ENCODE data around the gene ZNF446. TPM values are rescaled to one million over a fixed set of nuclear protein-coding genes. Genes with fewer than 3 reads are reported as not detected.

The ZNF446 gene
- total and polyA plus RNA-seq, 10 of the 15 experiments (the other 5 are each of a cell fraction or from before 2014, with no cell fraction given), result 0.14 to 6.9 (median 4.1) TPM

DNA sequence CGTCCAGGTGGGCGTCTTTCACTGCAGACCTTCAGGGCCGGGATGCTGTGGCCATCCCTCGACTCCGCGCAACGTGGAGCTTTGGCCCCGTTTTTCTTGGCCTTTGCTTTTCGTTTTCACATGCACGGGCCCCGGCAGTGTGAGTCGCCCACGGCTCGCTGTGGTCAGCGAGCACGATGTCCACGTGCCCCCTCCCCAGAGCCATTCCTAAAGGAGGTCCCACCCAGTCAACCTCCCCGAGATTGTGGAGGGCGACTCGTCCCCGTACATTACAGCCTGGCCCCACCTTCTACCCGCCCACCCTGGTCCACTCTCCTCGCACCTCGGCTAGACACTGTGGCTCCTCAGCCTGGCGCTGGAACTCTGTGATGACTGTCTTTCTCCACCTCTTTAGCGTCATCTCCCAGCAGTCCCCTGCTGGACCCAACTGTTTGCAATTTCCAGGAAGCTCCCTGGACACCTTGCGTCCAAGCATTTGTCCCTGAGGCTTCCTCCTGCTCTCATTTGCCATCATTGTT, 405 bp downstream of the ZNF446 start:
- Histone ChIP-seq H3K27ac (ENCODE audit: control insufficient read depth, insufficient read depth) (peak overlapping the region; percentile 81), H3K79me2 (ENCODE audit: control insufficient read depth, insufficient read depth, low read length) (no peaks in the 10 kb centered on the region; the same call in 1 of the 2 replicates), H3K9ac (ENCODE audit: control insufficient read depth, insufficient read depth, low read length) (peak overlapping the region; percentile 82), H3K9me3 (replicated peaks; ENCODE audit: control insufficient read depth, insufficient read depth, low read length) (no peaks in the 10 kb centered on the region), H3K4me2 (ENCODE audit: control insufficient read depth, insufficient read depth) (peak overlapping the region; percentile 89), H3K4me3 (peak overlapping the region; percentile 50), H3K27me3 (replicated peaks in 1 of 2; ENCODE audit: control insufficient read depth in 2 of 2, insufficient read depth in 2 of 2, low read length in 1 of 2) (no peaks in the 10 kb centered on the region), H2AFZ (ENCODE audit: control insufficient read depth, low read depth, low read length) (peak overlapping the region; percentile 81), H3K4me1 (ENCODE audit: control insufficient read depth, insufficient read depth, low read length) (peaks cover 21% of the 10 kb centered on the region), H3K36me3 (ENCODE audit: control insufficient read depth in 2 of 2, insufficient read depth in 2 of 2, low read length in 1 of 2) (peaks cover 5 to 7% of the 10 kb centered on the region in 2 experiments), H4K20me1 (ENCODE audit: control insufficient read depth, insufficient read depth) (no peaks in the 10 kb centered on the region)
- ChIA-PET POLR2A (interaction anchor here (1.4 kb wide), 1 partner anchor 12 kb away, joined by 5 read pairs; no protein-coding TSS in a partner anchor), RAD21 (ENCODE audit: unreplicated experiment) (interaction anchor here (1.0 kb wide), 1 partner anchor 12 kb away, joined by 9 read pairs; no protein-coding TSS in a partner anchor), CTCF (no interaction called here), SMC1A (ENCODE audit: uncharacterized antibody, unreplicated experiment) (interaction anchor here (1.5 kb wide), 1 partner anchor 11 kb away, joined by 4 read pairs; no protein-coding TSS in a partner anchor)
- in situ Hi-C loops (cut with MboI) (no loop called here), intact Hi-C loops (cut with micrococcal nuclease; ENCODE audit: unreplicated experiment) (loop anchor here (1.0 kb wide), 1 partner anchor 43 kb away; the partner anchor contains the start of gene ZBTB45)
- TF ChIP-seq MYC (IDR thresholded peaks at IDR 0.05; ENCODE audit: insufficient read depth, insufficient read length, insufficient replicate concordance, low read length, severe bottlenecking) (peak; percentile 48), PML (IDR thresholded peaks at IDR 0.05; ENCODE audit: low read length) (peak; percentile 3; the same call in 1 of the 2 replicates), NBN (IDR thresholded peaks at IDR 0.05) (0 out of 2 replicates have a peak, but pooled peaks have one; percentile 16), POLR2AphosphoS2 (IDR thresholded peaks at IDR 0.05; ENCODE audit: low read depth, low read length) (0 out of 2 replicates have a peak, but pooled peaks have one; percentile 2), USF2 (IDR thresholded peaks at IDR 0.05; ENCODE audit: borderline replicate concordance, low read depth, low read length) (no peak)
- 3% methylated on average over 27 of the region's 27 CpGs for WGBS (ENCODE audit: insufficient coverage, insufficient replicate concordance, low lambda C conversion rate, missing lambda C conversion rate)
- DNase-seq (ENCODE audit: low read depth, low spot score) (no peak), FAIRE-seq (no peak), ATAC-seq (peak; percentile 3)
- BruUV-seq (replicated peaks), result no TSS peak
